Muscle of arm (tissue), 14 donors: ENCODE results near the gene TMEM150A. TPM values are rescaled to one million over a fixed set of nuclear protein-coding genes. Genes with fewer than 3 reads are reported as not detected.
"Not testable (repeated sequence)": the region's sequence is repeated elsewhere in the genome, so short reads cannot be mapped to it uniquely, and the experiment has no call there.

Experiments
- DNase-seq: peaks from one replicate; pipeline ENCODE4 v3.0.0-alpha.2; 2013
- long read RNA-seq, 11 donors: transcript quantifications; one replicate each; lab custom pipeline, GENCODE V29; 2026
- polyA plus RNA-seq, 12 donors: library from polyadenylated mRNA; unstranded; fragments of 120-200 nt; gene quantifications; one replicate each; pipeline ENCODE4 v1.2.1, GENCODE V29; 2013; ENCODE audit not compliant: insufficient read length in 12 of 12

TMEM150A gene, protein sequence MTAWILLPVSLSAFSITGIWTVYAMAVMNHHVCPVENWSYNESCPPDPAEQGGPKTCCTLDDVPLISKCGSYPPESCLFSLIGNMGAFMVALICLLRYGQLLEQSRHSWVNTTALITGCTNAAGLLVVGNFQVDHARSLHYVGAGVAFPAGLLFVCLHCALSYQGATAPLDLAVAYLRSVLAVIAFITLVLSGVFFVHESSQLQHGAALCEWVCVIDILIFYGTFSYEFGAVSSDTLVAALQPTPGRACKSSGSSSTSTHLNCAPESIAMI
- polyA plus RNA-seq: 10 to 100 TPM in 2 of 12 donors, 1 to 10 TPM in 9, not detected in 1; 7.3 to 25.4 (median 8.8) TPM
- long read RNA-seq, donor 1, partial matches to known transcripts: 0 of 4 reads
- long read RNA-seq, donor 1, other reads (novel, unspliced or antisense): 0 of 4 reads
- long read RNA-seq, donor 2, partial matches to known transcripts: 0 of 6 reads
- long read RNA-seq, donor 2, other reads (novel, unspliced or antisense): 0 of 6 reads
- long read RNA-seq, donor 3, partial matches to known transcripts: 0 of 1 reads
- long read RNA-seq, donor 3, other reads (novel, unspliced or antisense): 0 of 1 reads
- long read RNA-seq, donor 4: 0 reads
- long read RNA-seq, donor 5, partial matches to known transcripts: 0 of 3 reads
- long read RNA-seq, donor 5, other reads (novel, unspliced or antisense): 0 of 3 reads
- long read RNA-seq, donor 6, partial matches to known transcripts: 0 of 1 reads
- long read RNA-seq, donor 6, other reads (novel, unspliced or antisense): 0 of 1 reads
- long read RNA-seq, donor 7, partial matches to known transcripts: 0 of 2 reads
- long read RNA-seq, donor 7, other reads (novel, unspliced or antisense): 0 of 2 reads
- long read RNA-seq, donor 8, partial matches to known transcripts: 0 of 5 reads
- long read RNA-seq, donor 8, other reads (novel, unspliced or antisense): 0 of 5 reads
- long read RNA-seq, donor 9, partial matches to known transcripts: 0 of 1 reads
- long read RNA-seq, donor 9, other reads (novel, unspliced or antisense): 0 of 1 reads
- long read RNA-seq, donor 10, partial matches to known transcripts: 0 of 1 reads
- long read RNA-seq, donor 10, other reads (novel, unspliced or antisense): 0 of 1 reads
- long read RNA-seq, donor 11: 0 reads

DNA sequence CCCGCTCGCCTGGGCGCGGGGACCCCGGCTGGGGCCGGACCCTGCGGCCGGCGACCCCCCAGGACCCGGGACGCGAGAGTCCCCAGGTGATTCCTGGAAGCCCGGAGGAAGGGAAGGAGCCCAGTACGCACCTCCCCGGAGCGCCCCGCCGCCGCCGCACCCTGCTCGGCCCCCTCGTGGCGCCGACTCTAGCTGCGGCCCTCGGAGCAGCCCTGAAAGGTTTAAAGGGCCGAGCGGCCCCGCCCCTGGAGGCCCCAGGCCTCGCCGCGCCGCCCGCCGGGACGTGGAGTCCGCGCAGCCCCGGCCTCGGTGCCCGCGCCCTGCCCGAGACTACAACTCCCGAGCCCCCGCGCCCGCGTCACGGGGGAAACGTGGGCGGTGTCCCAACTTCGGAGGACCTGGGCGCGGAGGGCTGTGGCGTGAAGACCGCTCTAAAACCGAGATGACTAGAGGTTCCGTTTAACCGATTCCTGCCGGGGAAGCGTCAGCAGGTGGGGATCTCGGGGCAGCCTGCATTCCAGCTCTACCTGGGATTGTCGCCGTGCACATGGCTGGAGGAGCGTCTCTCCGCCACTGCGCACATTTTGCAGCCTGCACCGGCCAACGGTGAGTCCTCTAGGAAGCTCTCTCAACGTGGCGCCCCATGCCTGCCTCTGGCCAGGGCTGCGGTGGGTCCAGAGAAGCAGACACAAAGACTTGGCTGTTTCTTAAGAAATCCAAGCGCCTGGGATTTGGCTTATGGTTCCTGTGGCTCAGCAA is at the start of gene TMEM150A:
Gene TMEM150A, minus strand, starts transcription at position 223 of the 759 bp plus-strand sequence. CDS start 750 bp downstream, outside the sequence.
- DNase-seq: peak; percentile 90

DNA sequence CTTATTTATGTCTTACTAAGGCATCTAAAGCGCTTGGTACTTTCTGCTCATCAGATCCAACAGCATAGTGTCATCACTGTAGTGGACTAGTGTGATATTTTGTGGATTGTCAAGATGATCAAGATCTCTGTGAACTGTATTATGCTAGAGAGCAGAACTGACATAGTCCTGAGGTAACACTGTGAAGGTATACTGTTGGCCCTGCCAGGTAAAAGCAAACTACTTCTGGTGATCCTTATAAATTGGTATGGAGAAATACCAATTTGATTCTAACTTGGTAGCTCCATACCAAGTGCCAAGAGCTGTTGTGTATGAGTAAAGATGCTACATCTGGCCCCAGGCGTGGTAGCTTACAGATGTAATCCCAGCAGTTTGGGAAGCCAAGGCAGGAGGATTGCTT is 49.6 kb upstream of the TMEM150A start:
- no peak for DNase-seq

DNA sequence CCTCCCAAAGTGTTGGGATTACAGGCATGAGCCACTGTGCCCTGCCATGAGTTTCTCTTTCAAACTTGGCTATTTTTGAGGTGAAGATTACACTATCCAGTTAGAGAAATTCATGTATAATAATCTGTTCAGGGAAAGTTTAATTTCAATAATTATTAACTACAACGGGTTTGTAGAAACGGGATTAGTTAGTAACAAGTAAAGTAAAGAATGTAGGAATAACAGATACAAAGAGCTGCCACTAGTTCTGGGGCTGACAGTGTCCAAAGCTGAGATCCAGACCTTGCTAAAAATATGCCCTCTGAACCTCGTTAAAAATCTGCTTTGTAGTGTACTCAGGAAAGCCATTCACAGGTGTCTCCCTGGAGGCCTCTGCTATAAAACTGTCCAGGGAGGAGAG is 48.6 kb upstream of the TMEM150A start:
- DNase-seq: no peak

DNA sequence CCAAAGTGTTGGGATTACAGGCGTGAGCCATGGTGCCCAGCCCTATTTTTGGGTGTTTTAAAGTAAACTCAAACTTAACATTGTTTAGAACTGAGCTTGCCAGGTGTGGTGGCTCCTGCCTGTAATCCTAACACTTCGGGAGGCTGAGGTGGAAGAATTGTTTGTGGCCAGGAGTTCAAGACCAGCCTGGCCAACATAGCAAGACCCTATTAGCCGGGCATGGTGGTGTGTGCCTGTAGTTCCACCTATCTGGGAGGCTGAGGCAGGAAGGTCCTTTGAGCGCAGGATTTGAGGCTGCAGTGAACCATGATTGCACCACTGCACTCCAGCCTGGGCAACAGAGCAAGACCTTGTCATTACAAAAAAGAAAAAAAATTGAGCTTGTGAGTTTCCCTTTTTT is 48.0 kb upstream of the TMEM150A start:
- DNase-seq: no peak

DNA sequence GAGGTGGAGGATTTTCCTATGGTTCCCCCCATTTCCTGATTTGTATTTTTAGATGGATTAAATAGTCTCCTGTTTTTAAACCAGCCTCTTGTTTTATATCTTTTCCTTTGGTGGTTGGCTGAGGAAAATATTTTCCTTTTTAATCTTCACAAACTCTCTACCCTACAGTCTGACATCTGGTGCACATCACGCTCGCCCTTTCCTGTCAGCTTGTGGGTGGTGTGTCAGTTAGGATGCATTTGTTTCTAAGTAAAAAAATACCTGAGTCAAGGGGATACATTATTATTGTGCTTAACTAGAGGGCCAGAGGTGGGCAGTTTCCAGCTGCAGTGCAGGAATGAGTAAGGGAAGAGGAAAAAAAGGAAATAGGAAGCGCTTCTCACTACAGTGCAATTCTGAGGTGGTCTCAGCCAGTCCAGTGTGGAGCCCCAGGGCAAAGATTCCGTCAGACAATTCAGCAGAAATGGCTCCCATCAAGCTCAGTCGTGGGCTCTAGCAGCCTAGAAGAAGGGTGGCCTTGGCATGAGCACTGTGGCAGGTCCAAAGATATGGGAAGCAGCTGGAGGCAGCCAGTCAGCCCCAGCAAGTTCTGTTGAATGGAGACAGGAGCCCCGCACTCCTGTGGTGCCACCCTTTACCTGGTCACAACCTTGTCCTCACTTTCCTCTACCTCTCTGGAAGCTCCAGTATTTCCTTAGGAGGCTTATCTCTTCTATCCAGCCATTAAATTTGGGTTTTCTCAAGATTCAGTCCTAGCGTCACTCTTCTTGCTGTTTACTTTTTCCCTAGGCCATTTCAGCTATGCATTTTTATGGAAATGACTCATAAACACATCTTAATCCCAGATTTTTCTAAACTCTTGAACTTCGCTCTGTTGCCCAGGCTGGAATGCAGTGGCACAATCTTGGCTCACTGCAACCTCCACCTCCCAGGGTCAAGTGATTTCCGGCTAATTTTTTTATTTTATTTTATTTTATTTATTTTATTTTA is 47.0 kb upstream of the TMEM150A start:
- no peak for DNase-seq

DNA sequence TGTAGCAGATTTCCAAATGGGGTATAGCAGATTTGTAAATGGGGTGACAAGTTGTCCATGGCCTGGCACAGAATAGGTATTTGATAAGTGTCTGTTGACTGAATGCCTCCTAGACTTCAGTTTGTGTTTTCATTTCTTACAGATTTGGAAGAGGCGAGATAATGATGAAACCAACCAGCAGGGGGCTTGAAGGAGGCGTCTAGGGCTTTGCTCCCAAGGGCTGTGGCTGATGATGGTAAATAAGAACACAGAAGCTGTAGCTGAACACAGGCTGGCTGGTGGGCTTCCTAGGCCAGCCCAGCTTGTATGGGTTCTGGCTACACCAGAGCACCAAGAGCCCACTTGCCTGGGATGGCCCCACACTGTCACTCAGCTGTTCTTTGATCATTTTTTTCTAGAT is 46.1 kb upstream of the TMEM150A start:
- no peak for DNase-seq

DNA sequence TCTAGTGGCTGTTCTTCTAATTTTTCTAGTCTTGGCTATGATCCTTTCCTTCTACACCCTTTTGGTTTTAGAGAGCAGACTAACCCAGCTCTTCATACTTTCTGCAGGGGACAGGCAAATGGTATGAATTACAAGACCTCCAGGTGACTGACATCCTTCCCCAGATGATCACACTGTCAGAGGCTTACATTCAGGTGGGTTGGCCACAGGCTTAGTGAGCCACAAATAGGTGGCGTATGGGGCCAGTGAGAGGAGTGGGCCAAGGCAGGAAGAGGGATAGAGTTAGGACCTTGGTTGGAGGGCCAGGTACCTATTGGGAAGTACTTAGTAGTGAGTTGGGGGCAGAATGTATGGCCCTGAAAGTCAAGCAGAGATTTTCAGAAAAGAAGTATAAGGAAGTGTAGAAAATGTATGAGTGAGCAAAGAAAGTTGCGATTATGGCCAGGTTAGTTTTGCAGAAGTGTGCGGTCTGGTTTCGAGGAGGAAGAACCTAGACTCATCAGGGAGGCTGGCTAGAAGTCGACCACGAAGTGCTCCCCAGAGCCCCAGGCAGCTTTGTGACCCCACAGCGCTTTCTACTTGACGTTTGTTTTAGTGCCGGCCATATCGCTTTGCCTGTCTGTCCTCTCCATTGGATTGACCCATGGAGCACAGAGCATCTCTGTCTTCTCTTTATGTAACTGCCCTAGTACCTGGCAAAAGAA is 45.5 kb upstream of the TMEM150A start:
- no peak for DNase-seq

DNA sequence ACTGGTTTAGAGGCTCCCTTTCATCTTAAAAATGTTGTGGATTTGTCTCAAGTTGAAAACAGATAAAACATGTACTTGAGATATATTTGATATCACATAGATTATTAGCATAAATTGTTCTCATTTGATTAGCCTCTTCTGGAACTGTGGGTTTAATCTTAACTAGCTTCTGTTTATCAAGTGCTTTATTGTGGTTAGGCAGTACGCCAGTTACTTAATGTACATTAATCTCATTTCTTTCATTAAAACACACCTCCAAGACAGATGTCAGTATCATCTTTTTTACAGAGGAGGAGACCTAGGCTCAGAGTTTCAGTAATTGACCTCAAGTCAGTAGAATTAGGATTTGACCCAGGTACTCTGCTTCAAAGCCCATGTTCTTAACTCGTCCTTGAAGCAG is 43.7 kb upstream of the TMEM150A start:
- DNase-seq: no peak

DNA sequence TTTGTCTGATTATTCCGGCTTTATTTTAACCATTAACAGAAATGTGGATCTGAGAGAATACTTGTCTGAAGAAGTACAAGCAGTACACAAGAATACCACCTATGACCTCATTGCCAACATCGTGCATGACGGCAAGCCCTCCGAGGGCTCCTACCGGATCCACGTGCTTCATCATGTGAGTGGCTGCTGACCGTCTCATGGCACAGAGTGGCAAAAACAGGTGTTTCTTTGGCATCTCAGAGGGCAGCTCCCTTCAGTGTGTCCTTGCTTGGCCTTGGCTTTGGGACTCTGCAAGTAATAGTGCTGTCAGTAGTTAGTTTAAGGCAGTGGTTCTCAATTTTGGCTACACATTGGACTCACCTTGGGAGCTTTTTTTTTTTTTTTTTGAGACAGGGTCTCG is 42.4 kb upstream of the TMEM150A start:
- DNase-seq: no peak

DNA sequence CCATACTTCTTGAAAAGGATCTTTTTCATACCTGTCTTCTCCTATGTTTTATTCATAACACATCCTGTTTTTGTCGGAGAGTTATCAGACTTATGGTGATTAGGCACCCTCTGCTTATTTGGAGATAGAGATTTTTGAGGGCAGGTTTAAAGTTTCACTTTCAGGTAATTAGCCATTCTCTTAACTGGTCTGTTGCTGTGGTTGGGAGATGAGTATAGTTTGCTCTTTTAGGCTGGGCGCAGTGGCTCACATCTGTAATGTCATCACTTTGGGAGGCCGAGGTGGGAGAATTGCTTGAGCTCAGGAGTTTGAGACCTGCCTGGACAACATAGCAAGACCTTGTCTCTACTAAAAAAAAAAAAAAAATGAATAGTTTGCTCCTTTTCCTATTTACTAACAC is 40.2 kb upstream of the TMEM150A start:
- no peak for DNase-seq

DNA sequence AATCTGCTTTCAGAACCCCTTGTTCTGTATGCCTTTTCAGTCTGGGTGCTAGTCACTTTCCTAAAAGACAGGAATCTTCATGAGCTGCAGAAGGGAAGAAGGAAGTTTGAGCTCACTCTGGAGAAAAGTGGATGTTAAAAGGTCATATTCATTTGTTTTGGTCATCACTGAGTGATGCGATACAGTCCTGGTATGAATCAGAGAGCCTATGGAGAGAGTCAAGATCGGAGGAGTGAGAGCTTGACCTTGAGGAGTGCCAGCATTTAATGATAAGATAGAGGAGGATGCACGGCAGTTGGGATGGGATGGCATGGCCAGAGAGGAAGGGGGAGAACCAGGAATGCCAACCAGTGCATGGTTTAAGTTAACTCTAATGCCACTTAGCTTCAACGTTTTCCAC is 33.1 kb upstream of the TMEM150A start:
- no peak for DNase-seq

DNA sequence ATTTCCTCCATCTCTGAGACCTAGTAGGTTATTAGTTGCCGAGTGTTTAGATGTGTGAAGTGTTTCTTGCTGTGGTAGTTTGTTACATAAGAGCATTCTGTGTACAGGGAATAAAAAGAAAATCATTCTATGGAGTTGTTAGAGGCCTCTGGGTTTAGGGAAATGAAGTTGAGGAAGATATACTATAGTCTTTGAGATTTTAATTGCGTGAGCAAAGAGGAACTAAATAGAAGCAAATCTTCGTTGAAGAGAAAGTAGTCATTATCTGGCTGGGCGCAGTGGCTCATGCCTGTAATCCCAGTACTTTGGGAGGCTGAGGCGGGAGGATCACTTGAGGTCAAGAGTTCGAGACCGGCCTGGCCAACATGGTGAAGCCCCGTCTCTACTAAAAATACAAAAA is 32.5 kb upstream of the TMEM150A start:
- no peak for DNase-seq

DNA sequence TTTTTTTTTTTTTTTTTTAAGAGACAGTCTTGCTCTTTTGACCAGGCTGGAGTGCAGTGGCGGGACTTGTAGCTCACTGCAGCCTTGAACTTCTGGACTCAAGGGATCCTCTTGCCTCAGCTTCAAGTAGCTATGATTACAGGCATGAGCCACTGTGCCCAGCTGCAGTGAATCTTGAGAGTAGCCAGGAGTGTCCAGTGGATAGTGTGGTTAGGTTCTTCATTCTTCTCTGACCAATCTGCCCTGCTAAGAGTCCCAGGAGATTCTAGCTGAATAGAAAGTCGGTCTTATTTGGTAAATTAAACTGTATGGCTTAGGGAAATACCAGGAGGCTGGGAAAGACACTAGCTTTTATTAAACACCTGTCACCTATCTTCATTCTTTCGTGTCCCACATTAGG is 28.8 kb upstream of the TMEM150A start:
- DNase-seq: no peak

DNA sequence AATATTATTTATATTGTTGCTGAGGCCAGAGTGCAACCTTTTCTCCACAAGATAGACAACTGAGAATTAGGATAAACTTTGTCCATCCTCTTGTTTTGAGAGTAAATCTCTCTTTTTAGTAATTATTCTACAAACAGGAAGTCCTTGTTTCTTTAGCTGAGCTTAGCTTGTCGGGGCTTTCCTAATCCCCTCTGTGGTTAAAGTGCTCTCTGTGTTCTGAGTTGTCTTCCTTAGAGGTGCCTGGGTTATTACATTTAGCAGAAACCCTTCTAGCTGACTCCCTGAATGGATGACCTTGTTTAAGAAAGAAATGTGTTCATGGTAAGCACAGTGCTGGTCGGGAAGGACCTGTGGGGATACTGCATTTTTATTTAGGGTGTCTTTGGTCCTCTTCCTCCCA is 26.2 kb upstream of the TMEM150A start:
- DNase-seq: no peak

DNA sequence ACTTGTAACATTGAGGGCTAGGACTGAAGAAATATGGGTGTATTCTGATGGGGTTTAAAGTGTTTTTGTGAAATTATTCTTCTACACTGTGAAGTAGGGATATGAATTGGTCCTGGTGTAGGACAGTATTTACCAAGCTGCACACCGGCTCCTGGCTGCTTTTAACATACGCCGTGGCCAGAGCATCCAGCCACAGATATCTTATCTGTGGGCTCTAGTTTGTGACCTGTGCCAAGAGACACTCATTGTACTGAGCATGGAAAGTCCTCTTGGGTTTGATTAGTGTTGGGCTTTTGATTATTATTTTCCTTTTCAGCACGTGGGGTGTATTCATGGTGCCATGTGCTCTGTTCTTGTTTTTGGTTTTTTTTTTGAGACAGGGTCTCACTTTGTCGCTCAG is 21.5 kb upstream of the TMEM150A start:
- no peak for DNase-seq

DNA sequence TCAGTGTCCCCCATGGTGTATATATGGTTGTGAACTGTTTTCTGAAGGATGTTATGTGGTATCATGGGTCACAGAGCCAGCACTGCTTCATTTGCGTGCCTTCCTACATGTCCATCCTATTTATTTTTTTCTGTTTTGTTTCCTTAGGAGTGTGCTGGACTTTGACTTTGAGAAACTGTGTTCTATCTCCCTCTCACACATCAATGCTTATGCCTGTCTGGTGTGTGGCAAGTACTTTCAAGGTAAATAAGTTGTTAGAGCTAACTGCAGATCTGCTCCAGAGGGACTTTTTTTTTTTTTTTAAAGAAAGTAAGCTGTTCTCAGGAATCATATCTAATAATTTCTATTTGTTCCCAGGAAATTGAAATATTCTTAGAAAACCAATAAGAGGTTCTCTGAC is 18.8 kb upstream of the TMEM150A start:
- DNase-seq: no peak

DNA sequence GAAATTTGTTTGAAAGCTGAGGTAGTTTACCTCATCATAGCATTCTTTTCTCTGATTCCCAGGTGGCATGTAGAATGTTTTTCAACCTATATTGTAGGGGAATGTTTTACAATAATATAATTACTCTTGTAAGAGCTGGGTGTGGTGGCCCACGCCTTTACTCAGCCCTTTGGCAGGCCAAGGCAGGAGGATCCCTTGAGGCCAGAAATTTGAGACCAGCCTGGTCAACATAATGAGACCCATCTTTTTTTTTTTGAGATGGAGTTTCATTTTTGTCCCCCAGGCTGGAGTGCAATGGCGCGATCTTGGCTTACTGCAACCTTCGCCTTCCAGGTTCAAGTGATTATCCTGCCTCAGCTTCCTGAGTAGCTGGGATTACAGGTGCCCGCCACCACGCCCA is 17.1 kb upstream of the TMEM150A start:
- DNase-seq: no peak

DNA sequence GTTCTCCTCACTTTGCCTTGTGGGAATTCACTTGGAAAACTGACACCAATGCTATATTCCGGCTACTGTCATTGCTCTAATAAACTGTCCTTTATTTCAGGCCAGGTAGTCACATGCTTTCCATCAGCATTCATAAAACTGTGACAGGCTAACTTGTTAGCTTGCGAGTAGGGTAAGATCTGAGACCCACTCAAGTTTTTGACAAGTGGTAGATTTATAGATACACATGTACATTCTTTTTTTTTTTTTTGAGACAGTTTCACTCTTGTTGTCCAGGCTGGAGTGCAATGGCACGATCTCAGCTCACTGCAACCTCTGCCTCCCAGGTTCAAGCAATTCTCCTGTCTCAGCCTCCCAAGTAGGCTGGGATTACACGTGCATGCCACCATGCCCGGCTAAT is 15.2 kb upstream of the TMEM150A start:
- not testable (repeated sequence) for DNase-seq

DNA sequence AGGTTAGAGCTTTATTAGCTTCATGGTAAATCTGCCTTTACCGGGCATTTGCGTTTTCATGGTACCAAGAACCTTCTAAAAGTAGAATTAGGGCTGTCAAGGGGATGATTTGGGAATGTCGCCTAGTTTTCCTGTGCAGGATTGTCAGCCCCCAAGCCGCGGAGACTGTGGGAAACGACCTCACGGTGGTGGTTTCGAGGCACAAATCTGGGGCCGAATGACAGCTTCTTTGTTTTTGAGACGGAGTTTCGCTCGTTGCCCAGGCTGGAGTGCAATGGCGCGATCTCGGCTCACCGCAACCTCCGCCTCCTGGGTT is 12.9 kb upstream of the TMEM150A start:
- no peak for DNase-seq

DNA sequence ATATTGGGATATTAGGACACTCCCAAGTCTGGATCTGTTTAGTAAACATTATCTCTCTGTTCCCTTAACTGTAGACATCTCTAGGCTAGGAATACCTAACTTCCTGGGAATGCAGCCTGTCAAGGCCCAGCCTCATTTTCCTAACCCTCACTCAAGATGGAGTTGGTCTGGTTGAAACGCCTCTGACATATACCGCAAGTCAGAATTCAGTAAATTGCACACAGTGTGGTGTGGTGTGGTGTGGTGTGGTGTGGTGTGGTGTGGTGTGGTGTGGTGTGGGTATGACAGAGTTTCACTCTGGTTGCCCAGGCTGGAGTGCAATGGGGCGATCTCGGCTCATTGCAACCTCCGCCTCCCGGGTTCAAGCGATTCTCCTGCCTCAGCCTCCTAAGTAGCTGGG is 12.3 kb upstream of the TMEM150A start:
- not testable (repeated sequence) for DNase-seq
